OCI-LY1 (cell line): Measurements from ENCODE around the gene NR3C1.

Source experiments
- EZH2 ChIP-seq: fragments of 200-600 bp; sonication (generic), shearing (Covaris generic); IDR thresholded peaks from 2 replicates; pipeline ENCODE4 v1.8.0; 2017; ENCODE audit warnings: borderline replicate concordance, mixed run types, mild to moderate bottlenecking, antibody characterized with exemption, low read length, moderate library complexity, mixed read lengths
- TF ChIP-seq, protein P1 (sequence below): fragments of 200-600 bp; sonication (generic), shearing (Covaris generic); IDR thresholded peaks from 2 replicates; pipeline ENCODE4 v1.5.1; 2017; ENCODE audit warnings: mild to moderate bottlenecking, antibody characterized with exemption, low read length, moderate library complexity, mixed read lengths

DNA sequence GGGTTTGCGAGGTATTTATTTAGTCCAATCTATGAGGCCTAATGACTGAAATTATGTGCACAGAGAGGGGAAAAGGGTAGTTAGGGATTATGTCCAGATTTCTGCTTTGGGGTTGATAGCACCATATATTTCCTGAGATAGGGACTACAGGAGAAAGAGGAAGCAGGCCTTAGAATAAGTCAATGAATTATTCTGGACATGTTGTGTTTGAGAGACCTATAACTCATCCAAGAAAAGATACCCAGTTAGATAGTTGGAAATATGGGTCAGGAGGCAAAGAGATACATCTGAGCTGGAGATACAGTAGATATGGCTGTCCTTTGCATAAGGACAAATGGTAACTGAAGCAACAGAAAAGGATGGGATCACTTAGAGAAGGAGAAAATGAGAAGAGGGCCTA is 53.1 kb downstream of the NR3C1 start:
- TF ChIP-seq, protein P1, sequence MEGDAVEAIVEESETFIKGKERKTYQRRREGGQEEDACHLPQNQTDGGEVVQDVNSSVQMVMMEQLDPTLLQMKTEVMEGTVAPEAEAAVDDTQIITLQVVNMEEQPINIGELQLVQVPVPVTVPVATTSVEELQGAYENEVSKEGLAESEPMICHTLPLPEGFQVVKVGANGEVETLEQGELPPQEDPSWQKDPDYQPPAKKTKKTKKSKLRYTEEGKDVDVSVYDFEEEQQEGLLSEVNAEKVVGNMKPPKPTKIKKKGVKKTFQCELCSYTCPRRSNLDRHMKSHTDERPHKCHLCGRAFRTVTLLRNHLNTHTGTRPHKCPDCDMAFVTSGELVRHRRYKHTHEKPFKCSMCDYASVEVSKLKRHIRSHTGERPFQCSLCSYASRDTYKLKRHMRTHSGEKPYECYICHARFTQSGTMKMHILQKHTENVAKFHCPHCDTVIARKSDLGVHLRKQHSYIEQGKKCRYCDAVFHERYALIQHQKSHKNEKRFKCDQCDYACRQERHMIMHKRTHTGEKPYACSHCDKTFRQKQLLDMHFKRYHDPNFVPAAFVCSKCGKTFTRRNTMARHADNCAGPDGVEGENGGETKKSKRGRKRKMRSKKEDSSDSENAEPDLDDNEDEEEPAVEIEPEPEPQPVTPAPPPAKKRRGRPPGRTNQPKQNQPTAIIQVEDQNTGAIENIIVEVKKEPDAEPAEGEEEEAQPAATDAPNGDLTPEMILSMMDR = no peak
- no peak for TF ChIP-seq EZH2
